Stromal cell of bone marrow (primary cell): ENCODE data around the gene ATF6.

Experiments
- DNase-seq: peaks from one replicate; pipeline ENCODE4 v3.0.0-alpha.2; 2012; ENCODE audit warnings: low read depth

ATF6 gene

GRCh38 chr1:162000053-162000420 lies 233.9 kb downstream of the ATF6 start:
- no peak for DNase-seq

- DNase-seq, result peak; percentile 99
Measured at GRCh38 chr1:162003061-162003829, 237.1 kb downstream of the ATF6 start.

- peak; percentile 89 for DNase-seq
Measured at GRCh38 chr1:162003830-162004215, 237.7 kb downstream of the ATF6 start.

GRCh38 chr1:162004441-162004950 lies 238.4 kb downstream of the ATF6 start:
- DNase-seq, result no peak

- no peak for DNase-seq
Measured at GRCh38 chr1:162006081-162006480, 240.0 kb downstream of the ATF6 start.

- DNase-seq, result no peak
Measured at GRCh38 chr1:162007466-162007865, 241.3 kb downstream of the ATF6 start.

GRCh38 chr1:162008799-162009198 lies 242.7 kb downstream of the ATF6 start:
- DNase-seq, result no peak

- DNase-seq, result no peak
Measured at GRCh38 chr1:162009501-162010174, 243.5 kb downstream of the ATF6 start.

- no peak for DNase-seq
Measured at GRCh38 chr1:162010175-162010506, 244.0 kb downstream of the ATF6 start.

GRCh38 chr1:162011337-162012012 lies 245.4 kb downstream of the ATF6 start:
- DNase-seq, result no peak

- no peak for DNase-seq
Measured at GRCh38 chr1:162013289-162013688, 247.2 kb downstream of the ATF6 start.
